ENCODE data around the gene EFCAB14.

DNA sequence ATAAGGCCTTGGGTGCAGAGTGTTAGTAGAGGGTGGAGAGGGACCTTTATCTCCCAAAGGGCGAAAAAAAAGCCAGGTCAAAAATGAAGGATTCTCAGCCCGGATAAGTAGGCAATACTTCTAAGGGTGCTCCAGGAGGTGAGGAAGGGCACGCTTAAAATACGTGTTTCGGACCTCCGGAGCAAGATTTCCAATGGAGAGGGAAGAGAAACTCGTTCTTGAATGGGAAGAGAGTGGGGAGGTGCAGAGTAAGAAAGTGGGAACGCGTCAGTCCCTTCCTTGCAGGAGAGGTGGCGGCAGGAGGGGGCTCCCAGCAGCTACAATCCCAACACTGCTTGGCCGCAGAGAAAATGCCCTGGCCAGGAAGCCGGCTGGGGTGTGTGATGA, 581 bp downstream of the EFCAB14 start:
- TF ChIP-seq, protein P1, sequence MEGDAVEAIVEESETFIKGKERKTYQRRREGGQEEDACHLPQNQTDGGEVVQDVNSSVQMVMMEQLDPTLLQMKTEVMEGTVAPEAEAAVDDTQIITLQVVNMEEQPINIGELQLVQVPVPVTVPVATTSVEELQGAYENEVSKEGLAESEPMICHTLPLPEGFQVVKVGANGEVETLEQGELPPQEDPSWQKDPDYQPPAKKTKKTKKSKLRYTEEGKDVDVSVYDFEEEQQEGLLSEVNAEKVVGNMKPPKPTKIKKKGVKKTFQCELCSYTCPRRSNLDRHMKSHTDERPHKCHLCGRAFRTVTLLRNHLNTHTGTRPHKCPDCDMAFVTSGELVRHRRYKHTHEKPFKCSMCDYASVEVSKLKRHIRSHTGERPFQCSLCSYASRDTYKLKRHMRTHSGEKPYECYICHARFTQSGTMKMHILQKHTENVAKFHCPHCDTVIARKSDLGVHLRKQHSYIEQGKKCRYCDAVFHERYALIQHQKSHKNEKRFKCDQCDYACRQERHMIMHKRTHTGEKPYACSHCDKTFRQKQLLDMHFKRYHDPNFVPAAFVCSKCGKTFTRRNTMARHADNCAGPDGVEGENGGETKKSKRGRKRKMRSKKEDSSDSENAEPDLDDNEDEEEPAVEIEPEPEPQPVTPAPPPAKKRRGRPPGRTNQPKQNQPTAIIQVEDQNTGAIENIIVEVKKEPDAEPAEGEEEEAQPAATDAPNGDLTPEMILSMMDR (IDR thresholded peaks at IDR 0.05 in 8 of 11, conservative IDR thresholded peaks at IDR 0.05 in 3 of 11), result no peak
- no peak for TF ChIP-seq POLR2AphosphoS5 (IDR thresholded peaks at IDR 0.05)
- no peak for TF ChIP-seq POLR2A (IDR thresholded peaks at IDR 0.05)
